HL-60 (cell line): Measurements from ENCODE around the gene CEP44.

Experiments used
- CTCF ChIP-seq: IDR thresholded peaks from one replicate; pipeline ENCODE4 v1.5.1; 2011; ENCODE audit warnings: low read length, control low read depth, inconsistent platforms; ENCODE audit not compliant: insufficient read depth
- POLR2AphosphoS5 ChIP-seq: IDR thresholded peaks from 2 replicates; pipeline ENCODE4 v1.6.1; 2012; ENCODE audit warnings: low read depth

- no peak for TF ChIP-seq POLR2AphosphoS5
- no peak for TF ChIP-seq CTCF
Measured at GRCh38 chr4:174340714-174341113, 57.0 kb downstream of the CEP44 start.
